ENCODE measurements around the gene GGCT. TPM values are rescaled to one million over a fixed set of nuclear protein-coding genes. Genes with fewer than 3 reads are reported as not detected.

Gene GGCT
- polyA plus RNA-seq, 2 of the 4 experiments (the other 2 are of a cell fraction), result 69.7 to 79.6 TPM

GRCh38 chr7:30533886-30534285 lies 29.3 kb upstream of the GGCT start:
- POLR2A ChIA-PET, result no interaction called here
- WGBS (ENCODE audit: missing lambda C conversion rate), result 75% methylated on average over 5 of the region's 5 CpGs
- DNase-seq (ENCODE audit: low read depth in 1 of 2, low spot score in 1 of 2) (no peak), FAIRE-seq (no peak), ATAC-seq (no peak)
- H3K27ac ChIP-seq, result no peak overlapping the region
- no peak overlapping the region for H3K4me3 ChIP-seq
- CTCF ChIA-PET, result interaction anchor here (0.9 to 1.9 kb wide), 3 partner anchors 13 to 392 kb away, joined by 3 to 7 read pairs (median 3); no protein-coding TSS in a partner anchor
- no peaks in the 10 kb centered on the region for H3K9me3 ChIP-seq
- H3K4me1 ChIP-seq, result no peaks in the 10 kb centered on the region
- TF ChIP-seq RFX5 (IDR thresholded peaks at IDR 0.05) (no peak), CHD2 (IDR thresholded peaks at IDR 0.05; ENCODE audit: low read length, partially characterized antibody) (no peak), SMC3 (IDR thresholded peaks at IDR 0.05) (no peak), KDM5A (IDR thresholded peaks at IDR 0.05) (no peak), BCL3 (IDR thresholded peaks at IDR 0.05) (no peak), RAD21 (conservative IDR thresholded peaks at IDR 0.05 in 1 of 2, IDR thresholded peaks at IDR 0.05 in 1 of 2) (no peak), ELK1 (IDR thresholded peaks at IDR 0.05; ENCODE audit: low read depth, low read length) (no peak), PBX3 (IDR thresholded peaks at IDR 0.05) (no peak), MAFK (IDR thresholded peaks at IDR 0.05; ENCODE audit: partially characterized antibody) (no peak), MYC (IDR thresholded peaks at IDR 0.05; ENCODE audit: borderline replicate concordance, low read length) (no peak)
- TF ChIP-seq, protein P1, sequence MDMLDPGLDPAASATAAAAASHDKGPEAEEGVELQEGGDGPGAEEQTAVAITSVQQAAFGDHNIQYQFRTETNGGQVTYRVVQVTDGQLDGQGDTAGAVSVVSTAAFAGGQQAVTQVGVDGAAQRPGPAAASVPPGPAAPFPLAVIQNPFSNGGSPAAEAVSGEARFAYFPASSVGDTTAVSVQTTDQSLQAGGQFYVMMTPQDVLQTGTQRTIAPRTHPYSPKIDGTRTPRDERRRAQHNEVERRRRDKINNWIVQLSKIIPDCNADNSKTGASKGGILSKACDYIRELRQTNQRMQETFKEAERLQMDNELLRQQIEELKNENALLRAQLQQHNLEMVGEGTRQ (IDR thresholded peaks at IDR 0.05), result no peak
- H3K4me2 ChIP-seq, result no peak overlapping the region

GRCh38 chr7:30531286-30531685 lies 26.7 kb upstream of the GGCT start:
- no peak overlapping the region for H3K4me3 ChIP-seq
- DNase-seq (ENCODE audit: low read depth in 1 of 2, low spot score in 1 of 2) (no peak), FAIRE-seq (no peak), ATAC-seq (no peak)
- CTCF ChIA-PET, result no interaction called here
- H3K27ac ChIP-seq, result no peak overlapping the region
- POLR2A ChIA-PET, result no interaction called here
- H3K9me3 ChIP-seq, result no peaks in the 10 kb centered on the region
- no peak overlapping the region for H3K4me2 ChIP-seq
- no peaks in the 10 kb centered on the region for H3K4me1 ChIP-seq
- TF ChIP-seq ZNF302 (CRISPR knock-in tag; IDR thresholded peaks at IDR 0.05) (no peak), GATA3 (IDR thresholded peaks at IDR 0.05; ENCODE audit: borderline replicate concordance) (no peak), ZSCAN20 (CRISPR knock-in tag; IDR thresholded peaks at IDR 0.05) (no peak), EHMT2 (IDR thresholded peaks at IDR 0.05; ENCODE audit: low read depth) (no peak), TP53 (CRISPR knock-in tag; IDR thresholded peaks at IDR 0.05) (no peak), MAX (IDR thresholded peaks at IDR 0.05) (no peak), CBX2 (IDR thresholded peaks at IDR 0.05; ENCODE audit: borderline replicate concordance, low read depth) (no peak), HEYL (CRISPR knock-in tag; IDR thresholded peaks at IDR 0.05) (no peak), CEBPB (IDR thresholded peaks at IDR 0.05) (no peak), REST (IDR thresholded peaks at IDR 0.05) (no peak), ELK1 (IDR thresholded peaks at IDR 0.05; ENCODE audit: low read depth, low read length) (no peak)
- TF ChIP-seq, protein P2, sequence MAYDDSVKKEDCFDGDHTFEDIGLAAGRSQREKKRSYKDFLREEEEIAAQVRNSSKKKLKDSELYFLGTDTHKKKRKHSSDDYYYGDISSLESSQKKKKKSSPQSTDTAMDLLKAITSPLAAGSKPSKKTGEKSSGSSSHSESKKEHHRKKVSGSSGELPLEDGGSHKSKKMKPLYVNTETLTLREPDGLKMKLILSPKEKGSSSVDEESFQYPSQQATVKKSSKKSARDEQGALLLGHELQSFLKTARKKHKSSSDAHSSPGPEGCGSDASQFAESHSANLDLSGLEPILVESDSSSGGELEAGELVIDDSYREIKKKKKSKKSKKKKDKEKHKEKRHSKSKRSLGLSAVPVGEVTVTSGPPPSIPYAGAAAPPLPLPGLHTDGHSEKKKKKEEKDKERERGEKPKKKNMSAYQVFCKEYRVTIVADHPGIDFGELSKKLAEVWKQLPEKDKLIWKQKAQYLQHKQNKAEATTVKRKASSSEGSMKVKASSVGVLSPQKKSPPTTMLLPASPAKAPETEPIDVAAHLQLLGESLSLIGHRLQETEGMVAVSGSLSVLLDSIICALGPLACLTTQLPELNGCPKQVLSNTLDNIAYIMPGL (CRISPR knock-in tag; IDR thresholded peaks at IDR 0.05; ENCODE audit: borderline replicate concordance), result no peak
- TF ChIP-seq, protein P1 (IDR thresholded peaks at IDR 0.05), result no peak
- 92% methylated on average over 3 of the region's 3 CpGs for WGBS (ENCODE audit: missing lambda C conversion rate)

Measured in A549 (cell line).